Measurements from ENCODE around the gene TRIM2. TPM values are rescaled to one million over a fixed set of nuclear protein-coding genes. Genes with fewer than 3 reads are reported as not detected.

The TRIM2 gene
- total RNA-seq, 2 experiments from 2014 or later, result 0.06 to 0.29 TPM

- no peaks in the 10 kb centered on the region for H3K36me3 ChIP-seq (ENCODE audit: insufficient read depth, low read length)
- no peaks in the 10 kb centered on the region for H3K79me2 ChIP-seq (ENCODE audit: insufficient read depth, low read depth, low read length)
- ChIA-PET CTCF (ENCODE audit: unreplicated experiment) (no interaction called here), POLR2A (interaction anchor here (0.6 to 1.4 kb wide), 7 partner anchors 9 to 46 kb away, joined by 3 to 5 read pairs (median 4); no protein-coding TSS in a partner anchor)
- peaks cover 3% of the 10 kb centered on the region for H3K4me1 ChIP-seq (ENCODE audit: insufficient read depth, low read length, poor library complexity, severe bottlenecking)
- DNase-seq (ENCODE audit: low spot score), result peak; percentile 7
- no peak overlapping the region for H3K27ac ChIP-seq (ENCODE audit: low read depth, low read length, poor library complexity, severe bottlenecking)
- no peaks in the 10 kb centered on the region for H4K20me1 ChIP-seq (ENCODE audit: insufficient read depth, low read length)
- no peak for TF ChIP-seq CTCF (conservative IDR thresholded peaks at IDR 0.05; ENCODE audit: low read length)
- TF ChIP-seq EZH2phosphoT487 (IDR thresholded peaks at IDR 0.05; ENCODE audit: borderline replicate concordance, low read depth, low read length), result no peak
- H3K9me2 ChIP-seq (ENCODE audit: insufficient read depth, low read length), result no peaks in the 10 kb centered on the region
- intact Hi-C loops (cut with micrococcal nuclease; ENCODE audit: unreplicated experiment), result no loop called here
- H3K9me3 ChIP-seq (ENCODE audit: low read length), result no peaks in the 10 kb centered on the region
- H3K4me2 ChIP-seq (ENCODE audit: low read length), result peak overlapping the region; percentile 25
- no TSS peak for BruUV-seq (replicated peaks)
- peak overlapping the region; percentile 59 for H2AFZ ChIP-seq (ENCODE audit: low read length)
- no peak overlapping the region for H3K4me3 ChIP-seq (ENCODE audit: low read depth, low read length, poor library complexity, severe bottlenecking)
These were observed 72.7 kb downstream of the TRIM2 start for GRCh38 chr4:153276971-153277370.

- H3K27ac ChIP-seq (ENCODE audit: low read depth, low read length, poor library complexity, severe bottlenecking), result no peak overlapping the region
- H2AFZ ChIP-seq (ENCODE audit: low read length), result no peak overlapping the region
- no peaks in the 10 kb centered on the region for H4K20me1 ChIP-seq (ENCODE audit: insufficient read depth, low read length)
- ChIA-PET POLR2A (interaction anchor here (0.6 to 1.2 kb wide), 2 partner anchors 48 to 72 kb away, joined by 3 to 7 read pairs; no protein-coding TSS in a partner anchor), CTCF (ENCODE audit: unreplicated experiment) (no interaction called here)
- H3K4me2 ChIP-seq (ENCODE audit: low read length), result no peak overlapping the region
- 0 out of 2 replicates have a peak, but pooled peaks cover 4% of the 10 kb centered on the region for H3K9me3 ChIP-seq (ENCODE audit: low read length)
- no TSS peak for BruUV-seq (replicated peaks)
- H3K36me3 ChIP-seq (ENCODE audit: insufficient read depth, low read length), result no peaks in the 10 kb centered on the region
- no peak overlapping the region for H3K4me3 ChIP-seq (ENCODE audit: low read depth, low read length, poor library complexity, severe bottlenecking)
- TF ChIP-seq EZH2phosphoT487 (IDR thresholded peaks at IDR 0.05; ENCODE audit: borderline replicate concordance, low read depth, low read length) (no peak), CTCF (conservative IDR thresholded peaks at IDR 0.05; ENCODE audit: low read length) (no peak)
- H3K9me2 ChIP-seq (ENCODE audit: insufficient read depth, low read length), result no peaks in the 10 kb centered on the region
- no peaks in the 10 kb centered on the region for H3K79me2 ChIP-seq (ENCODE audit: insufficient read depth, low read depth, low read length)
- DNase-seq (ENCODE audit: low spot score), result no peak
- intact Hi-C loops (cut with micrococcal nuclease; ENCODE audit: unreplicated experiment), result no loop called here
- H3K4me1 ChIP-seq (ENCODE audit: insufficient read depth, low read length, poor library complexity, severe bottlenecking), result peaks cover 3% of the 10 kb centered on the region
These were observed 77.2 kb downstream of the TRIM2 start for GRCh38 chr4:153281476-153281875.

GRCh38 chr4:153282023-153282422 lies 77.8 kb downstream of the TRIM2 start:
- H3K9me2 ChIP-seq (ENCODE audit: insufficient read depth, low read length), result no peaks in the 10 kb centered on the region
- no peaks in the 10 kb centered on the region for H3K36me3 ChIP-seq (ENCODE audit: insufficient read depth, low read length)
- peaks cover 3% of the 10 kb centered on the region for H3K4me1 ChIP-seq (ENCODE audit: insufficient read depth, low read length, poor library complexity, severe bottlenecking)
- intact Hi-C loops (cut with micrococcal nuclease; ENCODE audit: unreplicated experiment), result no loop called here
- no peak overlapping the region for H3K4me3 ChIP-seq (ENCODE audit: low read depth, low read length, poor library complexity, severe bottlenecking)
- BruUV-seq (replicated peaks), result no TSS peak
- no peak overlapping the region for H3K27ac ChIP-seq (ENCODE audit: low read depth, low read length, poor library complexity, severe bottlenecking)
- H2AFZ ChIP-seq (ENCODE audit: low read length), result no peak overlapping the region
- CTCF ChIA-PET (ENCODE audit: unreplicated experiment), result no interaction called here
- no peaks in the 10 kb centered on the region for H4K20me1 ChIP-seq (ENCODE audit: insufficient read depth, low read length)
- TF ChIP-seq EZH2phosphoT487 (IDR thresholded peaks at IDR 0.05; ENCODE audit: borderline replicate concordance, low read depth, low read length), result no peak
- TF ChIP-seq CTCF (conservative IDR thresholded peaks at IDR 0.05; ENCODE audit: low read length), result no peak
- POLR2A ChIA-PET, result interaction anchor here (0.6 to 1.2 kb wide), 2 partner anchors 47 to 91 kb away, joined by 3 read pairs; no protein-coding TSS in a partner anchor
- no peak overlapping the region for H3K4me2 ChIP-seq (ENCODE audit: low read length)
- no peak for DNase-seq (ENCODE audit: low spot score)
- 0 out of 2 replicates have a peak, but pooled peaks cover 4% of the 10 kb centered on the region for H3K9me3 ChIP-seq (ENCODE audit: low read length)
- no peaks in the 10 kb centered on the region for H3K79me2 ChIP-seq (ENCODE audit: insufficient read depth, low read depth, low read length)
